GM10266 (cell line): Measurements from ENCODE around the gene ATP2B1.
"Not testable (repeated sequence)": the region's sequence is repeated elsewhere in the genome, so short reads cannot be mapped to it uniquely, and the experiment has no call there.

ENCODE experiments used
- DNase-seq: peaks from one replicate; pipeline ENCODE4 v3.0.0; 2012; ENCODE audit errors: extremely low spot score
- CTCF ChIP-seq: IDR thresholded peaks from 2 replicates; pipeline ENCODE4 v1.5.1; 2012; ENCODE audit warnings: mild to moderate bottlenecking, low read depth; ENCODE audit not compliant: control insufficient read depth, insufficient read depth; ENCODE audit errors: missing control alignments

ATP2B1 gene

GRCh38 chr12:89708565-89709156, at the start of gene ATP2B1:
Gene ATP2B1, minus strand, starts transcription at chr12:89708838. Its CDS starts 52,952 bp downstream, at chr12:89655886.
- peak; percentile 93 for DNase-seq

GRCh38 chr12:89757987-89758386, 49.3 kb upstream of the ATP2B1 start:
- DNase-seq: not testable (repeated sequence)

More at GRCh38 chr12:89708565-89709156, at the start of gene ATP2B1:
- TF ChIP-seq CTCF: peak; percentile 49

- peak; percentile 78 for DNase-seq
- TF ChIP-seq CTCF: no peak
These were observed 48.2 kb upstream of the ATP2B1 start for GRCh38 chr12:89756585-89757398.

- DNase-seq: no peak
- no peak for TF ChIP-seq CTCF
These were observed 47.6 kb upstream of the ATP2B1 start for GRCh38 chr12:89756194-89756584.

GRCh38 chr12:89753997-89754396, 45.4 kb upstream of the ATP2B1 start:
- DNase-seq: no peak
- no peak for TF ChIP-seq CTCF

GRCh38 chr12:89752341-89752740, 43.7 kb upstream of the ATP2B1 start:
- TF ChIP-seq CTCF: no peak
- DNase-seq: peak; percentile 31

GRCh38 chr12:89750389-89751351, 42.0 kb upstream of the ATP2B1 start:
- TF ChIP-seq CTCF: no peak
- DNase-seq: no peak
